HG03280 (cell line): ENCODE results near the gene OAF.

Experiments used
- ATAC-seq: cut with Tn5 transposase; IDR thresholded peaks from one replicate; pipeline ENCODE4 v1.9.1; 2021; ENCODE audit warnings: mild to moderate bottlenecking, moderate library complexity; ENCODE audit not compliant: unreplicated experiment

Gene OAF

DNA sequence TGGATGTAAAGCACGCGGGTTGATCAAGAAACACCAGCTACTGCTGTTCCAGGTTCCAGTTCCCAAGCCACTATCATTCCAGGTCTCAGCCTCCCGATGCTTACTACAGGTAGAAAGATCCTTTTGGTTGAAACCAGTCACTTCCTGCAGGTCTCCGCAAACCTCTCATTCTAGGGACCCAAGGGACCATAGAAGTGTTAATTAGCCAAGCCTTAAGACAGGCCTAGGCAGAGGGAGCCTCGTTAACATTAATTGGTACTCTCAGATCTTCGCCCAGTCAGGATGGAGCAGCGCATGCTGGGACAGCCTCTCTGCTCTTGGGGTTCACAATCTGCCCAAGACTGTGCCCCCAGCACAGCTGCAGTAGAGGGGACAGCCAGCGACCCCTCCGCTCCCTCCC is 11.2 kb upstream of the OAF start:
- no peak for ATAC-seq

- no peak for ATAC-seq
Observed at GRCh38 chr11:120200677-120201076, 10.2 kb upstream of the OAF start.

- ATAC-seq, result no peak
Observed at GRCh38 chr11:120201653-120202052, 9.2 kb upstream of the OAF start.

DNA sequence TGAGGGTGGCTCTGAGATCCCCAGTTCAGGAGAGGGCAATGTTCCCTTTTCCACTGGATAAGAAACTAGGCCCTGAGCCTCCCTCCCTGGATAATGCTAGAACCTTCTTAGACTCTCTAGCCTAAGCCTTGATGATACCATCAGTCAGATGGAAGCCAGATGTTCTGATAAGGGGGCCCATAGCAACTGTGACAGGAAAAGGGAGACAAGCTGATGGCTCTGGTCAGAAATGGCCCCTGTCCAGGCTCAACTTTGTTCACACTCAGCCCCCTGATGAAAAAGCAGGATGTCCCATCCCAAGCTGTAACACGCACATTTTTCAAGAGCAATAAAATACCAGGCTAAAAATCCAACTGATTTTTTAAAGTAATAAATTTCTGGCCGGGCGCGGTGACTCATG is 7.2 kb upstream of the OAF start:
- ATAC-seq, result no peak

- no peak for ATAC-seq
Observed at GRCh38 chr11:120205596-120206161, 5.2 kb upstream of the OAF start.

DNA sequence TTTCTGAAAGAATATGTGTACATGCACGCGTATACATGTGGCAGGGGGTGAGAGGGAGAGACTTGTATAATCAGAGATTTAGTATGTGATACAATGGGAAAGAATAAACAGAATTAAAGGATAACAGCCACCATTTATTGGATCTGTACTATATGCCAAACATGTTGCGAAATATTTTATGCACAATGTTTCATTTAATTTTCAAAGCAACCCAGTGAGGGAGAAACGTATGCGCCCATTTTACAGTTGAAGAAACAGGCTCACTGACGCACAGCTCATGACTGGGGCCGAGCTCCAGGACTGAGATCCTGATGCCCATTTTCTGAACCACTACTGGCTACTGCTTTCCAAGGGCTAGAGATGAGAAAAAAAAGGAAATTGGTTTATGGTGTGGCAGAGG is 3.3 kb upstream of the OAF start:
- no peak for ATAC-seq

DNA sequence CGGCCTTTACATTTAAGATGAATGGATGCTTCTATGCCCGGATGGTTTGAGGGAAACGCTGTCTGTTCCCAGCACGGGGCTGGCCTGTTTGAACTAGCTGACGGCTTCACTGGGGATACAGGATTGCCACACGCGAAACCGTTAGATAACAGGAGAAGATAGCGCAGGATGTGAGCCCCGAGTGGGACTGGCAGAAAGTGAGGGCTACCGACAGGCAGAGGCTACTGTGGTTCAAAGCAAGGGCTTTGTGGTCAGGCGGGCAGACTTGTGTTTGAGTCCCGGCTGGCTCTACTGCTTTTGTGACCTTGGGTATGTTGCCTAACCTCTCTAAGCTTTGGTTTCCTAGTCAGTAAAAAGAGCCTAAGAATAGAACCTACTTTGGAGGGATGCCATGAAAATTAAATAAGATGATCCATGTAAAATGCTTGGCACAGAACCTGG is 2.8 kb upstream of the OAF start:
- no peak for ATAC-seq

- no peak for ATAC-seq
Observed at GRCh38 chr11:120208777-120209176, 2.1 kb upstream of the OAF start.

DNA sequence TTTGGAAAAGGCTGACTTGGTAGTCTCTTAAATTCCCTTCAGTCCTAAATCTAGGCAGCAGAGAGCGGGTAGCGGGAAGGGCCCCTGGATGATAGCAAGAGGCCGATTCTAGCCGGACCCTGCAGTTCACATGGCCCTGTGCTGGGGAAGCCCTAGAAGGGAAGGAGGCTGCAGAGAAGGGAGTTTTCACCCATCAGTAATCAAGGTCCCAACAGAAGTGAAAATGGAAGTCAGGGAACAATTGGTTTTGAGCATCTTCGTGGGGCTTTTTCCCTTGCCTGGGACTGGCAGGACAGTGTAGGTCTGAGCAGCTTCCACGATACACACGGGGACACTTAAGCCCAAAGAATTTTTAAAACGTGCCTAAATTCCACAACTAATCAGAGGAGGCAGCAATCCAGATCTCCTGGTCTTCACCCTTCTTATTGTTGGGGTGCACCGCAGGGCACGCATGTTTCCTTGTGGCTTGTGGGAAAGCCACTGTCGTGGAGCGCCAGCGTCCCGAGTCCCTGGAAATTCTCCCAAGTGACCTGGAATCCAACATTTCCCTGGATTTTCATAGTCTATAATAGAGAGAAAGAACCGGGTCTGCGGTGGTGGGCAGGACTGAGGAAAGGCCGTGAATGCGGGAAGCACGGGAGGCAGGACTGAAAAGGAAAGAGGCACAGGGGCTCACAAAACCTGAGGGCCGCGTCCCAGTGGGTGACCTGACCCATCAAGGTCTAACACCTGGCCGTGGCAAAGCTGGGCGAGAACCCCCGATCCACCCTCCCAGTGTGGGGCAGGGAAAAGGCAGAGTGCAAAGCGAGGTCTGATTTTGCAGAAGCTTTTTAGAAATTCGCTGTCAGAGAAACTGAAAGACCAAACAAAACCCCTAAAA is 846 bp upstream of the OAF start:
- ATAC-seq, result no peak

- no peak for ATAC-seq
Observed at GRCh38 chr11:120211522-120212258, 858 bp downstream of the OAF start.

- no peak for ATAC-seq
Observed at GRCh38 chr11:120212259-120212878, 1.5 kb downstream of the OAF start.

GRCh38 chr11:120212926-120213325 is 2.1 kb downstream of the OAF start:
- ATAC-seq, result no peak

DNA sequence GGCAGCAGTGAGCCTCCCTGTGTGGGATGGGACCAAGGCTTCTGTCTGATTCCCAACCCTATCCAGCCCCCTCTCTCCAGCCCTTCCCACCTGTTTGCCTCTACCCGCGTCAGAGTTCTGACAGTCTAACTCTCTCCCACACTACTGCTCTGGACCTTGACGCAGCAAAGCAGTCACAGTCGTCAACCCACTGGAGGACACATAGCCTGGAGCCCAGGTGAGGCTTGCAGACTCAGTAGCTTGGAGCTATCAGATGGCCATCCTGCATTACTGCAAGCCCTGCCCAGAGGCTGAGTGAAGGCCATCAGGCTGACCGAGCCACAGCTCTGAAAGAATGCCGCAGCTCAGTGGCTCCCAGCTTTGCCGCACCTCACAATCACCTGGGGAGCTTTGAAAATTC is 3.7 kb downstream of the OAF start:
- no peak for ATAC-seq

DNA sequence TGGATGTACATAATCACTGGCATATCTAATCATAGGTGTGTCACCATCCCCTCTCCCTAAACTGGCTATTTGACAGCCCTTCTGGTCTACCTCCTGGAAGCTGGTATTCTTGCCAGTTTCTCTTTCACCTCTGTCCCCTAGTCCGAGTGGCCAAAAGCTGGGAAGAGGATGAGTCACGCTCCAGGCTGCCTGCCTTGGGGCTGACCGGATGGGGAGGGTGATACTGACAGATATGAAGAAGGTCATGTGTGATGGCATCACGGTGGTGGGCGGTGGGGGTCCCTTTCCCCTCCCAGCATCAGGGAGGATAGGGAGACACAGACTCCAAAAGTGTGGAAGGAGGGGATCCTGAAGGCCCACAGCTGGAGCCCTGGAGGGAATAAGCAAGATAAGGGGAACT is 4.8 kb downstream of the OAF start:
- no peak for ATAC-seq

- ATAC-seq, result no peak
Observed at GRCh38 chr11:120216426-120217102, 5.7 kb downstream of the OAF start.

GRCh38 chr11:120217526-120217925 is 6.7 kb downstream of the OAF start:
- ATAC-seq, result no peak

DNA sequence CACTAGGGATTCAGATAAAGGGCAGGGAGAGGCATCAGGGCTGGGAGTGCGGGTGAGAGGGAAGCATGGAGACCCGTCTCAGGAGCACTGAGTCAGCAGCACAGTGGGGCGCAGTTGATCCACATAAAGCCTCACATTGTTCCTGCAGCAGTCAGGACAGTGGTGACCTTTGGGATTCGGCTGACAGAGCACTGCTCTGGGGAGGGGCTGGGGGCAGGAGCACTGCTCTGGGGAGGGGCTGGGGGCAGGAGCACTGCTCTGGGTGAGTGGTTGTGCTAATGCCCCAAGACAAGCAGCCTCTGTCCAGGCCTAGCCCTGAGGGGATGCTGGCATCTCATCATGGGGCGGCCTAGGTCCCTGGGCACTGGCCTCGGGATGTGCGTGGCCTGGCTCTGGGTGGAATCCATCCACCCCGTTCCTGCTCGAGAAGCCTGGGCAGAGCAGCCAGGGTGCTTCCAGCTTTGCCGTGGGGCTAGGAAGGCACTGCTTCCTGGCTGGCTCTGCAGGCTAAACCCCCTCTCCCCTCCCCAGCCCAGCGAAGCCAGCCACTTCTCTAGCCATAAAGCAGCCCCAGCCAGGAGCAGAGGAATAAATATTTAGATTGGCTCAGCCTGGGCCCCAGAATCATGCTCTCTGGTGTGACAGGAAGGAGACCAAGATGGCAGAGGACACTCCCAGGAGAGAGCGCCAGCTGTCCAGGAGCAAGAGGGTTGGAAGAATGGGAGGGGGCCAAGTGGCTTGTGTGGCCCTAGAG is 7.3 kb downstream of the OAF start:
- ATAC-seq, result no peak

DNA sequence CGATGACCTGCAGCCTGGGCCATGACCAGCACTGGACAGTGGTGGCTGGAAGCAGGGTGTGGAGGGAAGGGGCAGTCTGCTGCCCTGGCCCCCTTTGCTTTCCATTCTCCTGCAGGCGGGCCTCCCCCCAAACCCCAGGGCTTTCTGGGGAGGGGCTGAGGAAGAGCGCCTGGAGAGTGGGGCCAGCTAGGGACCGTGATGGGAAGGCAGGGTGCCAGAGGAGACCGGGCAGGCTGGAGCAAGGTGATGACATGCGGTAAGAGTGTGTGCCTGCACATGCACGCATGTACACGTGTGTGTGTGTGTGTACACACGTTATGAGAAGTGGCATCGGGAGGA is 7.8 kb downstream of the OAF start:
- ATAC-seq, result no peak

GRCh38 chr11:120219232-120219937 is 8.6 kb downstream of the OAF start:
- ATAC-seq, result no peak
